Measurements from ENCODE around the gene RAX.

RAX gene

DNA sequence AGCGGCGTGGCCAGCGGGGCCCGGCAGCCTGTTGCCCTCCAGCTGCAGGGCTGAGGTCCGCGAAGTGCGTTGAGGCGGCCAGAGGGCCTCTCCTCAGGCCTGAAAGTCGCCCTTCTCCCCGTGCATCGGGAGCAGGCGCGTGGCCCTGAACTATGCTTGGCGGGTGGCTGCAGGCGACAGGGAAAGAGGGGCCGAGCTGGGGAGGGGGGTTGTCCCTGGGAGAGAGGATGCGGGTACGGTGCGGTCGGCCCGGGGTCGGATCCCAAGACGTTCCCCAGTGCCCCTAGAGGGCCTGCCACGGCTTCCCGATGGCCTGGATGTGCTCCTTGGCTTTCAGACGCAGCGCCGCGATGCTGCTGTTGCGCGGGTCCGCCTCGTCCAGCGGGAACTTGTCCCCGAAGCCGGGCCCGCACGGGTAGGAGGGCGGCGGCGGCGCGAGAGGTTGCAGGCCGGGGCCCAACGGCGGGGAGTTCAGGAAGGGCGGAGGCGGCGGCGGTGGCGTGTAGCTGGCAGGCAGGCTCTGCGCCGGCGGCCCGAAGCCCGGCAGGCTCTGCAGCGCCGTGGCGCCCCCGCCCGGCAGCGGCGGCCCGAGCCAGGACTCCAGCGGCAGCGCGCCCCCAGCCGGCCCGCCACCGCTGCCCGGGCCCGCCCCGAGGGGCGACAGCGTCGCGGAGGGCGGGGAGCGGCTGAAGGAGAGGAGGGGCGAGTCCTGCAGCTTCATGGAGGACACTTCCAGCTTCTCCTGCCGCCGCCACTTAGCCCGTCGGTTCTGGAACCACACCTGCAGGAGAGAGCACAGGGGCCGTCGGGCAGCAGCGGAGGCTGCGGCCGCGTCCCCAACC lies 4.3 kb downstream of the RAX start:
- no peak overlapping the region for H3K4me3 ChIP-seq (ENCODE audit: low read depth, low read length)
- TF ChIP-seq, protein P1, sequence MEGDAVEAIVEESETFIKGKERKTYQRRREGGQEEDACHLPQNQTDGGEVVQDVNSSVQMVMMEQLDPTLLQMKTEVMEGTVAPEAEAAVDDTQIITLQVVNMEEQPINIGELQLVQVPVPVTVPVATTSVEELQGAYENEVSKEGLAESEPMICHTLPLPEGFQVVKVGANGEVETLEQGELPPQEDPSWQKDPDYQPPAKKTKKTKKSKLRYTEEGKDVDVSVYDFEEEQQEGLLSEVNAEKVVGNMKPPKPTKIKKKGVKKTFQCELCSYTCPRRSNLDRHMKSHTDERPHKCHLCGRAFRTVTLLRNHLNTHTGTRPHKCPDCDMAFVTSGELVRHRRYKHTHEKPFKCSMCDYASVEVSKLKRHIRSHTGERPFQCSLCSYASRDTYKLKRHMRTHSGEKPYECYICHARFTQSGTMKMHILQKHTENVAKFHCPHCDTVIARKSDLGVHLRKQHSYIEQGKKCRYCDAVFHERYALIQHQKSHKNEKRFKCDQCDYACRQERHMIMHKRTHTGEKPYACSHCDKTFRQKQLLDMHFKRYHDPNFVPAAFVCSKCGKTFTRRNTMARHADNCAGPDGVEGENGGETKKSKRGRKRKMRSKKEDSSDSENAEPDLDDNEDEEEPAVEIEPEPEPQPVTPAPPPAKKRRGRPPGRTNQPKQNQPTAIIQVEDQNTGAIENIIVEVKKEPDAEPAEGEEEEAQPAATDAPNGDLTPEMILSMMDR (IDR thresholded peaks at IDR 0.05; ENCODE audit: low read depth, low read length), result no peak

DNA sequence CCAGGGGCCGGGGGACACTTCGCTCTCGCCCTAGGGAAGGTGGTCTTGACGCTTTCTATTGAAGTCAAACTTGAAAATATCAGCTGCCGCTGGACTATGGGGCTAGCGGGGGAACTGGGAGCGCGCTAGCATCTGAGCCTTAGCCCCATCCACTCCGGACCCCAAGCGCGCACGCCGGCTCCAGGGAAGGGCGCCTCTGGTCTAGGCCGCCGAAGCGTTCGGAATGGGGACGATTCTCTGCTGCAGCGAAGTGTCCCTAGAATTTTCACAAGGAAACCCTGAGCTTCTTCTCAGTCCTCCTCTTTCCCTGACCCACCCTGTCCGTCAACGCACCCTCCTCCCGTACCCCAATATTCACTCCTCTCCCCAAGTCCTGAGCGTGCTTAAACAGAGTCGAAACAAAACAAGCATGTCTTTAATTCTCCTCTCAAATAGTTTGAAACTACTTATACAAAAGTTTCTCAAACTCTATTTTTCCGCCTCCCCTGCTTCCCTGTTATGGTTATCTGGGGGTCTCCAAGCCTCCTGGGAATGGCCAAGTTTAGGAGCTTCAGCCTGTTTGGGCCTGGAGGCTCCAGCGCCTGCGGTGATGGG lies 5.0 kb downstream of the RAX start:
- H3K4me3 ChIP-seq (ENCODE audit: low read depth, low read length), result no peak overlapping the region
- TF ChIP-seq, protein P1 (IDR thresholded peaks at IDR 0.05; ENCODE audit: low read depth, low read length), result no peak

DNA sequence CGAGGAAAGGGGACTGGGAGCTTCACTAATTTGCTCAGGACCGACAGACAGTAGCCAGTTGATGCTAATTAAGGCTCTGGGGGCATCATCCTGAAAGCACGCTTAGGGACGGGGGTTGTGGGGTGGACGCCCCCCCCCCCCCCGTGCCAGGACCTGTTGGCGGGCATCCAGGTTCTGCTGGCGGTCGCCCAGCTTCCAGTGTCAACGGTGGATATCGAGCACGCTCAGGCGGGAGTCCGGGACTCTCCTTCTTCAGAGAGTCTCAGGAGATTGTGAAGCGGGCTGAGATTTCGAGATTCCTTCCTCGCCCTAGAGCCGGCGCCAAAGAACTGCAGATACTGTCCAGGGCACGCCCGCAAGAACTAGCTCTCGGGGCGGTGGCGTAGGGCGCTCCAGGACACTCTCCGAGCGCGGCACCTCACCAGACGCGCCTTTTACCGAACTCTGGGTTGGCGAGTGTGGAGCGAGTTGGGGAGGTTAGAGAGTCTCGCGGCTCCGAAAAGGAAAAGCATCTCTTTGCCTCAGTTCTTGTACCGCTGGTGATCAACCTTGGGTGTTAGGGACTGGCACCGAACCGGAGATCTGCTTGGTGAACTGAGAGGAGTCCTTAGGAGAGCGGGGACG lies 5.6 kb downstream of the RAX start:
- TF ChIP-seq, protein P1 (IDR thresholded peaks at IDR 0.05; ENCODE audit: low read depth, low read length), result no peak
- no peak overlapping the region for H3K4me3 ChIP-seq (ENCODE audit: low read depth, low read length)

DNA sequence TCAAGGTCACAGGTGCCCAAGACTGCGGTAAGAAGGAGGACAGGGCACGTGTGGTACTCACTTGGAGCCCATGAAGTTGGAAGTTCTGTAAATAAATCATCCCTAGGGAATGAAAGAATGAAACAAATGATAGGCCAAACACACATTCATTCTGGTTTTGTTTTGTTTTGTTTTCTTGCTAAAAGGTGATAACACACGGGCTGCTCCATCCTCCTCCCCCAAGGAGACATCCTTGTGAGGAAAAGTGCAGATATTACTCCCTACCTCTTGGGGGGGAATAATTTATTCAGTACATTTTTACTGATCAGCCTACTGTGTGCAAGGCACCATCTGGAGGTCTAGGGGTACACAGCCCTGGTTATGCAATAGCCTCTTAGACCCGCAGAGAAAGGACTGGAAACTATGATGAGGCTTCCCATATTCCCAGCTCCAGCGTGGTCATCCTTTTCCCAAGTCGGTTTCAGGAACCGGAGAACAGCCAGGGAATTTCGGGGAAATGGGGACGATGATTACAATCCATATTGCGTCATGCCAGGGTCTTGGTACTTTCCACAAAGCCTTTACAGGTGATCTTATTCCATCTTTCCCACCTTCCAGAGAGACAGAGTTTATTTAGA lies 6.3 kb downstream of the RAX start:
- TF ChIP-seq, protein P1 (IDR thresholded peaks at IDR 0.05; ENCODE audit: low read depth, low read length), result no peak
- no peak overlapping the region for H3K4me3 ChIP-seq (ENCODE audit: low read depth, low read length)

DNA sequence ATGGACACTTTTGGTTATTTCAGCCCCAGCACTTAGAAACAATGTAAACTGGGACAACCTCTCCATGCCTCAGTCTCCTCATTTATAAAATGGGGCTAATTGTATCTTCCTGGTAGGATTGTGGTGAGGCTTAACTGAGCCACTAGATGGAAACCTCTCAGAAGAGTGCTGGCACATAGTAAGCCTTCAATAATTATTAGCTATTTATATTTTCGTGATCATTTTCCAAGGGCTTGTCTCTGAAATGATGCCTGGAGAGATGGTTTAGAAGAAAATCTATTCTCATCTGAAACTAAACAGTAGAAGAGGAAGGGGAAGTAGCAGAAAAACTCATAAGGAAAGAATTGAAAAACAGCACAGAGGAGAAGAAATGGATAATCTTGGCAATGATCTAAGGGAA lies 6.8 kb downstream of the RAX start:
- no peak overlapping the region for H3K4me3 ChIP-seq (ENCODE audit: low read depth, low read length)
- TF ChIP-seq, protein P1 (IDR thresholded peaks at IDR 0.05; ENCODE audit: low read depth, low read length), result no peak

DNA sequence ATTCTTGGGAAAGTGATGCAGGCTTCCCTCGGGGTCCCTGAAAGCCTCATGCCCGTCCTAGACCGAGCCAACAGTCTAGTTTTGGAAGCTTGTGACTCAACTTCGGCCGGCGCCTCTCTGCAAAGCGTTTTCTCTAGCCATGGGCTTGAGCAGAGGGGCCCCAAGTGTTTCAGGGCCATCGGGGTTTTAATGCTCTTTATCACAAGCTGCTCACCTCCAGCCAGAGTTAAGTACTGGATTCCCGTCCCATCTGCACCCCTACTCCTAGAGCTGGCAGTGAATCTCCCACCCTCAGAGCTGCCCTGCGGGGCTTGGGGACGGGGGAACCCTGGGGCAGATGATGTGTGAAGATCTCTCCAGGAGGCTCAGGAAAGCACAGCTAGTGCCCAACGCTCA lies 7.3 kb downstream of the RAX start:
- TF ChIP-seq, protein P1 (IDR thresholded peaks at IDR 0.05; ENCODE audit: low read depth, low read length), result no peak
- H3K4me3 ChIP-seq (ENCODE audit: low read depth, low read length), result no peak overlapping the region
